C4-2B (cell line): ENCODE data around the gene CYP2B6.

Experiments used
- ZFX ChIP-seq: fragments of 450-650 bp; IDR thresholded peaks from 2 replicates; pipeline ENCODE4 v1.6.1; 2017
- TF ChIP-seq, protein P1 (sequence below): fragments of 450-650 bp; conservative IDR thresholded peaks from 2 replicates; pipeline ENCODE4 v1.5.1; 2017; ENCODE audit warnings: mild to moderate bottlenecking

DNA sequence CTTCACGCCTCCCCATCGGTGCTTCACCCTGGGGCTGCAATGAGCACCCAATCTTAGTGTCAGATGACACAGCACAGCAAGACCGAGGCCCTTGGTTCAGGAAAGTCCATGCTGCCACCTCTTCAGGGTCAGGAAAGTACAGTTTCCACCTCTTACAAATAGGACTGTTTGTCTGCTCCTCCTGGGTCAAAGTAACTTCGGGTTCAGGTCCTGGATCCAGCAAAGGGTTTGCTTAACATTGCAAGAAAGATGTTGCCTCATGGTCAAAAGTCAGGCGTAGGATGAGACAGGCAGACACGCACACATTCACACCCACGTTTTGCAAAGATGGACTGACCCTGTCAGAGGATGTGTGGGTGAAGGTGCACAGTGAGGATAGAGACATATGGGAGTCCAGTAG lies 1.6 kb upstream of the CYP2B6 start:
- TF ChIP-seq, protein P1, sequence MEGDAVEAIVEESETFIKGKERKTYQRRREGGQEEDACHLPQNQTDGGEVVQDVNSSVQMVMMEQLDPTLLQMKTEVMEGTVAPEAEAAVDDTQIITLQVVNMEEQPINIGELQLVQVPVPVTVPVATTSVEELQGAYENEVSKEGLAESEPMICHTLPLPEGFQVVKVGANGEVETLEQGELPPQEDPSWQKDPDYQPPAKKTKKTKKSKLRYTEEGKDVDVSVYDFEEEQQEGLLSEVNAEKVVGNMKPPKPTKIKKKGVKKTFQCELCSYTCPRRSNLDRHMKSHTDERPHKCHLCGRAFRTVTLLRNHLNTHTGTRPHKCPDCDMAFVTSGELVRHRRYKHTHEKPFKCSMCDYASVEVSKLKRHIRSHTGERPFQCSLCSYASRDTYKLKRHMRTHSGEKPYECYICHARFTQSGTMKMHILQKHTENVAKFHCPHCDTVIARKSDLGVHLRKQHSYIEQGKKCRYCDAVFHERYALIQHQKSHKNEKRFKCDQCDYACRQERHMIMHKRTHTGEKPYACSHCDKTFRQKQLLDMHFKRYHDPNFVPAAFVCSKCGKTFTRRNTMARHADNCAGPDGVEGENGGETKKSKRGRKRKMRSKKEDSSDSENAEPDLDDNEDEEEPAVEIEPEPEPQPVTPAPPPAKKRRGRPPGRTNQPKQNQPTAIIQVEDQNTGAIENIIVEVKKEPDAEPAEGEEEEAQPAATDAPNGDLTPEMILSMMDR, result no peak
- no peak for TF ChIP-seq ZFX
